Central memory CD8-positive, alpha-beta T cell (primary cell): ENCODE measurements around the gene PSPN.
"Not testable (repeated sequence)": the region's sequence is repeated elsewhere in the genome, so short reads cannot be mapped to it uniquely, and the experiment has no call there.

Experiments used
- ATAC-seq: fragments of 150-1000 bp; cut with Tn5 transposase; replicated peaks from 2 replicates; pipeline ENCODE4 v1.10.0; 2022; ENCODE audit warnings: mild to moderate bottlenecking, moderate FRiP score, moderate number of reproducible peaks; ENCODE audit not compliant: poor library complexity, severe bottlenecking; ENCODE audit errors: extremely low read depth
- DNase-seq, 2 donors: peaks; one replicate each; pipeline ENCODE4 v3.0.0; 2021; ENCODE audit warnings: low spot score in 2 of 2
- H3K27ac Mint-ChIP-seq: one replicate; pipeline ENCODE4 v1.8.0; 2022; ENCODE audit warnings: low read depth, mild to moderate bottlenecking, moderate library complexity, mixed read lengths
- H3K27me3 Mint-ChIP-seq: one replicate; pipeline ENCODE4 v1.8.0; 2022; ENCODE audit warnings: mixed read lengths
- H3K36me3 Mint-ChIP-seq: one replicate; pipeline ENCODE4 v1.8.0; 2022; ENCODE audit warnings: mild to moderate bottlenecking, moderate library complexity, mixed read lengths; ENCODE audit not compliant: insufficient read depth
- H3K4me1 Mint-ChIP-seq: one replicate; pipeline ENCODE4 v1.8.0; 2022; ENCODE audit warnings: mixed read lengths
- H3K4me3 Mint-ChIP-seq: one replicate; pipeline ENCODE4 v1.8.0; 2022; ENCODE audit warnings: mild to moderate bottlenecking, moderate library complexity, mixed read lengths
- H3K9me3 Mint-ChIP-seq: one replicate; pipeline ENCODE4 v1.8.0; 2022; ENCODE audit warnings: mixed read lengths

PSPN gene

DNA sequence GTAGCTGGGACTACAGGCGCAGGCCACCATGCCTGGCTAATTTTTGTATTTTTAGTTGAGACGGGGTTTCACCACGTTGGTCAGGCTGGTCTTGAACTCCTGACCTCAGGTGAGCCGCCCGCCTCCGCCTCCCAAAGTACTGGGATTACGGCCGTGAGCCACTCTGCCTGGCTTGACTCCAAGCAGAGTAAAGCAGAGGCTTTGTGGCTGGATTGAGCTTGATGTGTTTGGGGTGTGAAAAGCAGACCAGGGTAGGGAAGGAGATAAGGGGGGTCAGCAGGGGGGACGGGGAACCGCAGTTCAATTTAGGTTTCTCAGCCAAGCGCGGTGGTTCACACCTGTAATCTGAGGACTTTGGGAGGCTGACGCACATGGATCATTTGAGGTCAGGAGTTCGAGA, 18.6 kb downstream of the PSPN start:
- Mint-ChIP-seq H3K27ac (no peak overlapping the region), H3K9me3 (no peaks in the 10 kb centered on the region), H3K27me3 (no peaks in the 10 kb centered on the region), H3K4me1 (peaks cover 5% of the 10 kb centered on the region), H3K36me3 (peaks cover 8% of the 10 kb centered on the region), H3K4me3 (no peak overlapping the region)
- no peak for DNase-seq
- ATAC-seq = no peak

DNA sequence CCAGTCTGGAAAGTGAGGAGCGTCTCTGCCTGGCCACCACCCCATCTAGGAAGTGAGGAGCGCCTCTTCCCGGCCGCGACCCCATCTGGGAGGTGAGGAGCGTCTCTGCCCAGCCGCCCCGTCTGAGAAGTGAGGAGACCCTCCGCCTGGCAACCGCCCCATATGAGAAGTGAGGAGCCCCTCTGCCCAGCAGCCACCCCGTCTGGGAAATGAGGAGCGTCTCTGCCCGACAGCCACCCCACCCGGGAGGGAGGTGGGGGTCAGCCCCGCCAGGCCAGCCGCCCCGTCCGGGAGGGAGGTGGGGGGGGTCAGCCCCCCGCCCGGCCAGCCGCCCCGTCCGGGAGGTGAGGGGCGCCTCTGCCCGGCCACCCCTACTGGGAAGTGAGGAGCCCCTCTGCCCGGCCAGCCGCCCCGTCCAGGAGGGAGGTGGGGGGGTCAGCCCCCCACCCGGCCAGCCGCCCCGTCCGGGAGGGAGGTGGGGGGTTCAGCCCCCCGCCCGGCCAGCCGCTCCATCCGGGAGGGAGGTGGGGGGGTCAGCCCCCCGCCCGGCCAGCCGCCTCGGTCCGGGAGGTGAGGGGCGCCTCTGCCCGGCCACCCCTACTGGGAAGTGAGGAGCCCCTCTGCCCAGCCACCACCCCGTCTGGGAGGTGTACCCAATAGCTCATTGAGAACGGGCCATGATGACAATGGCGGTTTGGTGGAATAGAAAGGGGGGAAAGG, 20.3 kb downstream of the PSPN start:
- H3K9me3 Mint-ChIP-seq, H3K4me3 Mint-ChIP-seq, H3K27ac Mint-ChIP-seq, H3K4me1 Mint-ChIP-seq, H3K36me3 Mint-ChIP-seq, ATAC-seq, DNase-seq, H3K27me3 Mint-ChIP-seq: not testable (repeated sequence)

DNA sequence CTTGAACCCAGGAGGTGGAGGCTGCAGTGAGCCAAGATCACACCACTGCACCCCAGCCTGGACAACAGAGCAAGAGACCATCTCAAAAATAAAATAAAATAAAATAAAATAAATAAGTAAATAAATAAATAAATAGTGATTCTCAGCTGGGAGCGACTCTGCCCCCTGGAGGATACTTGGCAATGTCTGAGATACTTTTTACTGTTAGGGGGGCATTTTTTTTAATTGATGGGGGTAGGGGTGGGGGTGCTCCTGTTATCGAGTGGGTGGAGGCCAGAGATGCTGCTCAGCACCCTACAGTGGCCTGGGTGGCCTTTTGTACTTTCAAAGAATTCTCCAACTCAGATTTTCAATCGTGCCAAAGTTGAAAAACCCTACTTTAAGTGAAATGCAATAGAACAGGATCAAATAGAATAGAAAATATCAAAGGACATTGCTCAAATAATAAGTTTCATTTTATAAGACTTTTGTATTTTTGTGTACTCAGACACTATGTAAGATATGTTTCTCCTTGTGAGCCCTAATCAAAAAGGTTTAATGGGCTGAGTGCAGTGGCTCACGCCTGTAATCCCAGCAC, 21.5 kb downstream of the PSPN start:
- Mint-ChIP-seq H3K27ac (no peak overlapping the region), H3K4me3 (no peak overlapping the region), H3K4me1 (no peaks in the 10 kb centered on the region), H3K9me3 (no peaks in the 10 kb centered on the region), H3K27me3 (no peaks in the 10 kb centered on the region), H3K36me3 (peaks cover 9% of the 10 kb centered on the region)
- ATAC-seq (no peak), DNase-seq (no peak)

DNA sequence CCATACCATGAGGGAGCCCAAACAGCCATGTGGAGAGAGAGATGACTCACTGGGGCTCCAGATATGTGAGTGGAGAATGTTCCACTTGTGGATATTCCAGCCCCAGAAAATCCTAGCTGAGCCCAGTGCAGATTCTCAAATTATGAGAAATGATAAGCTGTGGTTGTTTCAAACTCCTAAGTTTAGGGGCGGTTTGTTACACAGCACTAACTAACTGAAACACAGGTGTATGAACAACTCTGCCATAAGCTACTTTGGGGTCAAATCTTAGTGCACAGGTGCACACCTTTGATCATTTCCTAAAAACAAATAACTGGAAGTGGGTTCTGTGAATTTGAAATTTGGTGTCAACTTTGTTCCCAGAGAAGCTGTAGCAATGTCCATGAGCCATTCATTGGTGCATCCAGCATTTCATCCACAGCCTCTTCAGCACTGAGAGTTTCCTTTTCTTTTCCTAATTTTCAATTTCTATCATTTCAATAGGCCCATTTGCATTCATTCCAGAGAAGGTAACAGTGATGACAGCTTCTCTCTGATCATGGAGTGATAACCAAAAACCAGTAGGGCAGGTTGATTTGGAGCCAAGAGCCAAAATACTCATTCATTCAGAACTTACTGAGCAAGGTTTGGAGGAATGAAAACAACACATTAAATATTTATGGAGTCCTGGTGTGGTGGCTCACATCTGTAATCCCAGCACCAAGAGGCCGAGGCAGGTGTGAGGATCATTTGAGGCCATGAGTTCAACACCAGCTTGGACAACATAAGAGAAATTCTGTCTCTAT, 23.2 kb downstream of the PSPN start:
- H3K27ac Mint-ChIP-seq = no peak overlapping the region
- no peak for DNase-seq
- no peak overlapping the region for H3K4me3 Mint-ChIP-seq
- no peaks in the 10 kb centered on the region for H3K27me3 Mint-ChIP-seq
- peaks cover 9% of the 10 kb centered on the region for H3K36me3 Mint-ChIP-seq
- ATAC-seq = no peak
- no peaks in the 10 kb centered on the region for H3K9me3 Mint-ChIP-seq
- H3K4me1 Mint-ChIP-seq = no peaks in the 10 kb centered on the region

GRCh38 chr19:6350688-6351087, 25.0 kb downstream of the PSPN start:
- ATAC-seq (no peak), DNase-seq (no peak)
- Mint-ChIP-seq H3K4me1 (no peaks in the 10 kb centered on the region), H3K36me3 (peaks cover 11% of the 10 kb centered on the region), H3K27me3 (no peaks in the 10 kb centered on the region), H3K9me3 (no peaks in the 10 kb centered on the region), H3K4me3 (no peak overlapping the region), H3K27ac (no peak overlapping the region)

GRCh38 chr19:6349271-6349670, 26.5 kb downstream of the PSPN start:
- DNase-seq, H3K4me3 Mint-ChIP-seq, H3K27me3 Mint-ChIP-seq, ATAC-seq, H3K4me1 Mint-ChIP-seq, H3K9me3 Mint-ChIP-seq: not testable (repeated sequence)
- H3K36me3 Mint-ChIP-seq = peaks cover 11% of the 10 kb centered on the region
- peak overlapping the region; percentile 51 for H3K27ac Mint-ChIP-seq

DNA sequence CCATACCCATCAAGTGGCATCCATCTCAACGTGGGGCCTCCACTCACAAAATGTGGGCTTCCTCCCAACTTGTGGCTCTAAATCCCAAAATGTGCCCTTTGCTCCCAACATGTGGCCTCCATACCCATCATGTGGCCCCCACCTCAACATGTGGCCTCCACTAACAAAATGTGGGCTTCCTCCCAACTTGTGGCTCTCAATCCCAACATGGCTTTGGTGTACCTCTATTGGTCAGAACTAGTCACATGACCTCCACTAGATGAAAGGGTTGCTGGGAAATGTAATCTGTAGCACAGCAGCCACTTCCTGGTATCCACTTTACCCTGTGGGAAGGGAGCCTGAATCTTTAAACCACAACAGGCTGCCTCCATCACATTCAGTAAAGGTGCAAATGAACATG, 32.3 kb downstream of the PSPN start:
- DNase-seq (no peak), ATAC-seq (no peak)
- Mint-ChIP-seq H3K9me3 (no peaks in the 10 kb centered on the region), H3K27ac (no peak overlapping the region), H3K36me3 (peaks cover 4% of the 10 kb centered on the region), H3K4me3 (no peak overlapping the region), H3K27me3 (no peaks in the 10 kb centered on the region), H3K4me1 (no peaks in the 10 kb centered on the region)

DNA sequence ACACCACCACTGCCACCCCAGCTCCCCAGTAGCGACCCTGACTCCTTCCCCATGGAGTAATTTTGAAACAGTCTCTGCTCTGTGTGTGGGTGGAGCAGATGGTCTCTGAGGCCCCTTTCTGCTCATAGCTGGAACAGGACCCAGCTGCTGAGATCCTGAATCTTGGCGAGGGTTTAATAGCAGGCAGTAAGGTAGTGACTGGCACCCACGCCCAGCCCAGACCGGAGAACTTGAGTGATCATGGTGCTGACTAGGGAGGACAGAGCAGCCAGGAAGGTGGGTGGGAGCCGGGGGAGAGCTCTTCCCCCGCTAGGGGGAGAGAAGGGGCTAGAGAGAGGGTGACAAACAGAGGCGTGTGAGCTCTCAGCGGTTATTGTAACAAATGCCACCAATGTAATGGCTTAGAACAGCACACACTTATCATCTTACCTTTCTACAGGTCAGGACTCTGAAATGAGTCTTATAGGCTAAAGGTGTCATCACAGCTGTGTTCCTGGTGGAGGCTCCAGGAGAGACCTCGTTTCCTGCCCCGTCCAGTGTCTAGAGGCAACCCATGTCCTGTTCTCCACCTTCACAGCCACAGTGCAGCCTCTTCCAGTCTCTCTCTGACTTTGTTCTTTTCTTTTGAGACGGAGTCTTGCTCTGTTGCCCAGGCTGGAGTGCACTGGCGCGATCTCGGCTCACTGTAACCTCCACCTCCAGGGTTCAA, 35.1 kb downstream of the PSPN start:
- Mint-ChIP-seq H3K4me3 (no peak overlapping the region), H3K9me3 (no peaks in the 10 kb centered on the region), H3K36me3 (no peaks in the 10 kb centered on the region), H3K27ac (no peak overlapping the region), H3K4me1 (no peaks in the 10 kb centered on the region), H3K27me3 (no peaks in the 10 kb centered on the region)
- ATAC-seq (no peak), DNase-seq (no peak)

GRCh38 chr19:6334490-6335285, 41.0 kb downstream of the PSPN start:
- no peaks in the 10 kb centered on the region for H3K27me3 Mint-ChIP-seq
- no peak overlapping the region for H3K27ac Mint-ChIP-seq
- peaks cover 2% of the 10 kb centered on the region for H3K36me3 Mint-ChIP-seq
- ATAC-seq (no peak), DNase-seq (no peak)
- no peaks in the 10 kb centered on the region for H3K9me3 Mint-ChIP-seq
- no peak overlapping the region for H3K4me3 Mint-ChIP-seq
- no peaks in the 10 kb centered on the region for H3K4me1 Mint-ChIP-seq

GRCh38 chr19:6333439-6333838, 42.3 kb downstream of the PSPN start, which contains the start of gene ACER1:
ACER1 (minus strand) TSS chr19:6333612; CDS start chr19:6333551, 61 bp downstream.
- Mint-ChIP-seq H3K9me3 (no peaks in the 10 kb centered on the region), H3K27ac (no peak within 1 kb of the TSS), H3K27me3 (no peaks in the 10 kb centered on the region), H3K4me1 (no peaks in the 10 kb centered on the region), H3K36me3 (peaks cover 2% of the 10 kb centered on the region), H3K4me3 (no peak within 1 kb of the TSS)
- ATAC-seq (no peak), DNase-seq (no peak)

GRCh38 chr19:6326815-6327214, 48.9 kb downstream of the PSPN start:
- no peaks in the 10 kb centered on the region for H3K27me3 Mint-ChIP-seq
- no peaks in the 10 kb centered on the region for H3K36me3 Mint-ChIP-seq
- H3K27ac Mint-ChIP-seq = peak overlapping the region; percentile 44

DNA sequence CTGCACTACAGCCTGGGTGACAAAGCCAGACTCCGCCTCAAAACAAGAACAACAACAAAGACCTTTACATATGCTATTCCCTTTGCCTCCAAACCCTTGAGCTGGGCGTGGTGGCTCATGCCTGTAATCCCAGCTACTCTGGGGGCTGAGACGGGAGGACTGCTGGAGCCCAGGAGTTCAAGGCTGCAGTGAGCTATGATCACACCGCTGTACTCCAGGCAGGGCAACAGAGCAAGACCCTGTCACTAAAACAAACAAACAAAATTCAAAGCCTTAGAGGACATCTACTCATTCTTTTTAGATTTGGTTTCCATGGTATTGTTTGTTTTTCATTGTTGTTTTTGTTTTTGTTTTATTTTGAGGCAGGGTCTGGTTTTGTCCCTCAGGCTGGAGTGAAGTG, 50.1 kb downstream of the PSPN start:
- ATAC-seq = no peak

More at GRCh38 chr19:6326815-6327214, 48.9 kb downstream of the PSPN start:
- Mint-ChIP-seq H3K4me3 (no peak overlapping the region), H3K4me1 (peaks cover 10% of the 10 kb centered on the region), H3K9me3 (no peaks in the 10 kb centered on the region)
- ATAC-seq (no peak), DNase-seq (no peak)

More for the DNA sequence above, 50.1 kb downstream of the PSPN start:
- Mint-ChIP-seq H3K36me3 (no peaks in the 10 kb centered on the region), H3K9me3 (no peaks in the 10 kb centered on the region), H3K27me3 (no peaks in the 10 kb centered on the region), H3K4me1 (peaks cover 10% of the 10 kb centered on the region), H3K4me3 (no peak overlapping the region), H3K27ac (no peak overlapping the region)
- DNase-seq = no peak
